IMR-90 (cell line): Measurements from ENCODE around the gene ARHGEF12. TPM values are rescaled to one million over a fixed set of nuclear protein-coding genes. Genes with fewer than 3 reads are reported as not detected.

Source experiments
- ATAC-seq: fragments of 200-7000 bp; cut with Tn5 transposase; 2 replicates; pipeline ENCODE4 v1.9.1; 2020; ENCODE audit warnings: low read depth, mild to moderate bottlenecking, moderate library complexity
- BruUV-seq: library from RNA; stranded (reverse); fragments of 400-500 nt; replicated peaks from 2 replicates; lab custom pipeline; 2021; lab: Mats Ljungman, UMichigan
- CTCF ChIA-PET: fragments of 300-600 bp; formaldehyde crosslinking; extraction: SDS; loops from one replicate; lab custom pipeline; 2021; ENCODE audit warnings: antibody characterized with exemption; lab: Yijun Ruan, JAX
- POLR2A ChIA-PET: fragments of 300-600 bp; sonication (Branson Sonifier 250); formaldehyde crosslinking; loops from one replicate; lab custom pipeline; 2022; ENCODE audit warnings: antibody characterized with exemption; ENCODE audit not compliant: unreplicated experiment; lab: Charles Lee
- DNase-seq: peaks from one replicate; pipeline ENCODE4 v3.0.0; 2013
- H2AFZ ChIP-seq: replicated peaks from 2 replicates; pipeline ENCODE3; 2013; ENCODE audit warnings: low read length, mild to moderate bottlenecking; ENCODE audit not compliant: poor library complexity
- H2AK5ac ChIP-seq: 2 replicates; pipeline ENCODE4 v1.6.1; 2013; ENCODE audit warnings: low read depth, low read length, inconsistent platforms
- H2AK9ac ChIP-seq: replicated peaks from 2 replicates; pipeline ENCODE3; 2013; ENCODE audit warnings: mild to moderate bottlenecking, low read depth, low read length, moderate library complexity; ENCODE audit not compliant: poor library complexity
- H2BK120ac ChIP-seq: 2 replicates; pipeline ENCODE4 v1.6.1; 2013; ENCODE audit warnings: low read depth, low read length, inconsistent platforms
- H2BK15ac ChIP-seq: 3 replicates; pipeline ENCODE4 v1.6.1; 2013; ENCODE audit warnings: low read depth, low read length, inconsistent platforms
- H2BK20ac ChIP-seq: 2 replicates; pipeline ENCODE4 v1.6.1; 2013; ENCODE audit warnings: low read depth, mild to moderate bottlenecking, inconsistent platforms, low read length, moderate library complexity
- H2BK5ac ChIP-seq: 2 replicates; pipeline ENCODE4 v1.6.1; 2013; ENCODE audit warnings: mild to moderate bottlenecking, low read depth, low read length, inconsistent platforms; ENCODE audit not compliant: poor library complexity, severe bottlenecking
- H3K14ac ChIP-seq: replicated peaks from 2 replicates; pipeline ENCODE4 v1.6.1; 2013; ENCODE audit warnings: low read depth, low read length, inconsistent platforms
- H3K18ac ChIP-seq: 2 replicates; pipeline ENCODE4 v1.6.1; 2013; ENCODE audit warnings: low read depth, low read length, control low read depth
- H3K23ac ChIP-seq: 2 replicates; pipeline ENCODE4 v1.6.1; 2013; ENCODE audit warnings: low read depth, low read length, inconsistent platforms
- H3K27ac ChIP-seq: 2 replicates; pipeline ENCODE4 v1.5.1; 2013; ENCODE audit warnings: mild to moderate bottlenecking, control low read depth, low read length; ENCODE audit not compliant: insufficient read depth
- H3K27me3 ChIP-seq: 2 replicates; pipeline ENCODE4 v1.6.1; 2013; ENCODE audit warnings: low read length; ENCODE audit not compliant: control insufficient read depth, insufficient read depth
- H3K36me3 ChIP-seq: 2 replicates; pipeline ENCODE4 v1.6.1; 2013; ENCODE audit warnings: low read length, mixed read lengths; ENCODE audit not compliant: control insufficient read depth, insufficient read depth
- H3K4ac ChIP-seq: 2 replicates; pipeline ENCODE4 v1.6.1; 2013; ENCODE audit warnings: low read depth, low read length, inconsistent platforms
- H3K4me1 ChIP-seq: 2 replicates; pipeline ENCODE4 v1.6.1; 2013; ENCODE audit warnings: low read length, mixed read lengths; ENCODE audit not compliant: control insufficient read depth, insufficient read depth
- H3K4me2 ChIP-seq: 2 replicates; pipeline ENCODE4 v1.6.1; 2013; ENCODE audit warnings: low read depth, mild to moderate bottlenecking, control low read depth, low read length, moderate library complexity
- H3K4me3 ChIP-seq: 2 replicates; pipeline ENCODE4 v1.5.1; 2013; ENCODE audit warnings: low read depth, mild to moderate bottlenecking, control low read depth, low read length, moderate library complexity; ENCODE audit not compliant: insufficient read depth
- H3K56ac ChIP-seq: 2 replicates; pipeline ENCODE4 v1.6.1; 2013; ENCODE audit warnings: low read length, inconsistent platforms; ENCODE audit not compliant: insufficient read depth; ENCODE audit errors: extremely low read depth
- H3K79me1 ChIP-seq, 2 experiments: 2 replicates each; pipeline ENCODE4 v1.6.1; 2013; ENCODE audit warnings: low read length in 2 of 2, inconsistent platforms in 1 of 2, low read depth in 1 of 2
- H3K9ac ChIP-seq: 2 replicates; pipeline ENCODE4 v1.6.1; 2013; ENCODE audit warnings: low read depth, low read length, control low read depth
- H3K9me1 ChIP-seq: 2 replicates; pipeline ENCODE4 v1.6.1; 2013; ENCODE audit warnings: low read length, inconsistent platforms; ENCODE audit not compliant: insufficient read depth
- H3K9me3 ChIP-seq: 2 replicates; pipeline ENCODE4 v1.6.1; 2013; ENCODE audit warnings: low read length; ENCODE audit not compliant: control insufficient read depth, insufficient read depth
- H4K20me1 ChIP-seq: 2 replicates; pipeline ENCODE4 v1.6.1; 2013; ENCODE audit warnings: low read length, inconsistent platforms; ENCODE audit not compliant: insufficient read depth
- H4K5ac ChIP-seq: 2 replicates; pipeline ENCODE4 v1.6.1; 2013; ENCODE audit warnings: mild to moderate bottlenecking, low read depth, low read length, control low read depth
- H4K8ac ChIP-seq, 2 experiments: 2 replicates each; pipeline ENCODE4 v1.6.1; 2013; ENCODE audit warnings: low read depth in 2 of 2, low read length in 2 of 2, control low read depth in 1 of 2, inconsistent platforms in 1 of 2
- H4K91ac ChIP-seq: 2 replicates; pipeline ENCODE4 v1.6.1; 2013; ENCODE audit warnings: low read depth, low read length, inconsistent platforms; ENCODE audit not compliant: insufficient read depth
- BHLHE40 ChIP-seq: fragments of 150-350 bp; IDR thresholded peaks from 2 replicates; pipeline ENCODE4 v1.6.1; 2016; ENCODE audit warnings: mild to moderate bottlenecking, low read depth, low read length
- CTCF ChIP-seq: conservative IDR thresholded peaks from 2 replicates; pipeline ENCODE4 v1.5.1; 2012; ENCODE audit warnings: mild to moderate bottlenecking, low read depth, low read length, improper control_type of control experiment
- FOS ChIP-seq: fragments of 150-350 bp; IDR thresholded peaks from 2 replicates; pipeline ENCODE4 v1.6.1; 2016; ENCODE audit warnings: low read depth, low read length
- MAZ ChIP-seq: IDR thresholded peaks from 2 replicates; pipeline ENCODE4 v1.6.1; 2012; ENCODE audit warnings: low read depth, mild to moderate bottlenecking, low read length, improper control_type of control experiment, moderate library complexity, borderline replicate concordance
- MXI1 ChIP-seq: IDR thresholded peaks from 2 replicates; pipeline ENCODE4 v1.6.1; 2012; ENCODE audit warnings: low read depth, mild to moderate bottlenecking, low read length, moderate library complexity, borderline replicate concordance
- POLR2A ChIP-seq: IDR thresholded peaks from 2 replicates; pipeline ENCODE4 v1.6.1; 2012; ENCODE audit warnings: mild to moderate bottlenecking, low read depth, low read length
- WGBS, 2 experiments: methylation state at CpG; one replicate each; pipeline versions ENCODE4 v1.1.5 to v1.1.7; 2013; ENCODE audit warnings: missing lambda C conversion rate in 2 of 2; ENCODE audit not compliant: insufficient read length in 1 of 2; ENCODE audit errors: extremely low coverage in 2 of 2; 5-methylcytosine and 5-hydroxymethylcytosine counted together
- dilution Hi-C: fragments of 300-500 bp; cut with HindIII; formaldehyde crosslinking; loops from one replicate; pipeline ENCODE4 v1.14.3; 2018; ENCODE audit warnings: low sequenced_read_pairs; ENCODE audit not compliant: unreplicated experiment
- in situ Hi-C: fragments of 300-500 bp; cut with MboI; formaldehyde crosslinking; loops from 3 replicates; pipeline ENCODE4 v1.14.3; 2019; ENCODE audit warnings: low sequenced_read_pairs, inconsistent platforms, mixed read lengths
- intact Hi-C: fragments of 100-400 bp; cut with micrococcal nuclease; formaldehyde crosslinking; loops from 2 replicates; pipeline ENCODE4 v1.10.0; 2022
- polyA plus RNA-seq, 3 experiments: library from polyadenylated mRNA; depleted of rRNA; stranded (reverse); fragments of >200 nt; gene quantifications; 2 replicates each; pipeline ENCODE4 v1.2.3, GENCODE V29; 2012; ENCODE audit warnings: low replicate concordance in 1 of 3
- total RNA-seq: library from RNA; depleted of rRNA; stranded (reverse); fragments of >200 nt; gene quantifications from 2 replicates; pipeline ENCODE4 v1.2.3, GENCODE V29; 2012

ARHGEF12 gene
- total and polyA plus RNA-seq, 2 of the 4 experiments (the other 2 are of a cell fraction) = 25.5 to 115 TPM

GRCh38 chr11:120492486-120492885 lies 156.3 kb downstream of the ARHGEF12 start:
- H4K5ac ChIP-seq = no peak overlapping the region
- no peak overlapping the region for H2AFZ ChIP-seq
- H2BK5ac ChIP-seq = no peak overlapping the region
- peaks cover 3% of the 10 kb centered on the region; the same call in 1 of the 2 replicates for H3K9me1 ChIP-seq
- H3K18ac ChIP-seq = no peak overlapping the region
- no peaks in the 10 kb centered on the region for H3K27me3 ChIP-seq
- H3K4ac ChIP-seq = no peak overlapping the region
- H2AK9ac ChIP-seq = no peak overlapping the region
- dilution Hi-C loops = no loop called here
- no peak overlapping the region for H2BK120ac ChIP-seq
- no peak overlapping the region for H3K4me3 ChIP-seq
- H2BK20ac ChIP-seq = no peak overlapping the region
- no peak overlapping the region for H4K91ac ChIP-seq
- TF ChIP-seq POLR2A = no peak
- no peak for TF ChIP-seq CTCF
- no peak for TF ChIP-seq MAZ
- no peak for TF ChIP-seq BHLHE40
- no peak for TF ChIP-seq MXI1
- no peak for TF ChIP-seq FOS
- H2BK15ac ChIP-seq = no peak overlapping the region
- no peak for DNase-seq
- intact Hi-C loops = no loop called here
- ATAC-seq = no peak
- H4K8ac ChIP-seq = no peak overlapping the region
- no TSS peak for BruUV-seq
- no peak overlapping the region for H3K56ac ChIP-seq
- no peak overlapping the region for H3K27ac ChIP-seq
- H3K9me3 ChIP-seq = no peaks in the 10 kb centered on the region
- 0 out of 4 replicates have a peak, but pooled peaks cover 0 to 2% of the 10 kb centered on the region in 2 experiments for H3K79me1 ChIP-seq
- WGBS, 2 experiments = no CpG with 5 or more reads among the region's 3 CpGs
- POLR2A ChIA-PET = interaction anchor here (0.6 kb wide), 1 partner anchor 146 kb away, joined by 4 read pairs; no protein-coding TSS in a partner anchor
- CTCF ChIA-PET = no interaction called here
- peaks cover 9% of the 10 kb centered on the region for H3K36me3 ChIP-seq
- no peaks in the 10 kb centered on the region for H4K20me1 ChIP-seq
- in situ Hi-C loops = no loop called here
- H3K23ac ChIP-seq = no peak overlapping the region
- H3K4me1 ChIP-seq = no peaks in the 10 kb centered on the region
- no peak overlapping the region for H3K14ac ChIP-seq
- H2AK5ac ChIP-seq = no peak overlapping the region
- H3K9ac ChIP-seq = no peak overlapping the region
- no peak overlapping the region for H3K4me2 ChIP-seq
